Liver (tissue), 9 donors: ENCODE measurements around the gene CRELD2. TPM values are rescaled to one million over a fixed set of nuclear protein-coding genes. Genes with fewer than 3 reads are reported as not detected.

Experiments
- DNase-seq: peaks from one replicate; pipeline ENCODE4 v3.0.0-alpha.2; 2017; ENCODE audit warnings: low spot score
- H3K27ac ChIP-seq, 2 donors: one replicate each; pipeline ENCODE4 v1.7.0; 2013; ENCODE audit warnings: inconsistent platforms in 2 of 2, low read length in 2 of 2, control low read depth in 1 of 2, low read depth in 1 of 2, mild to moderate bottlenecking in 1 of 2
- H3K27me3 ChIP-seq, 4 donors: one replicate each; pipeline versions ENCODE4 v1.6.1 to v1.7.0; 2013; ENCODE audit warnings: low read length in 3 of 4, inconsistent platforms in 1 of 4, mild to moderate bottlenecking in 1 of 4, moderate library complexity in 1 of 4; ENCODE audit not compliant: control insufficient read depth in 4 of 4, insufficient read depth in 4 of 4
- H3K36me3 ChIP-seq, 4 donors: one replicate each; pipeline versions ENCODE4 v1.6.1 to v1.7.0; 2013; ENCODE audit warnings: low read length in 3 of 4, mild to moderate bottlenecking in 3 of 4, low read depth in 1 of 4, moderate library complexity in 1 of 4; ENCODE audit not compliant: control insufficient read depth in 4 of 4, insufficient read depth in 3 of 4
- H3K4me1 ChIP-seq, 4 donors: one replicate each; pipeline versions ENCODE4 v1.6.1 to v1.7.0; 2013; ENCODE audit warnings: low read length in 3 of 4, mild to moderate bottlenecking in 3 of 4, moderate library complexity in 1 of 4; ENCODE audit not compliant: control insufficient read depth in 4 of 4, insufficient read depth in 4 of 4
- H3K4me3 ChIP-seq, 3 donors: one replicate each; pipeline versions ENCODE4 v1.6.1 to v1.7.0; 2013; ENCODE audit warnings: low read length in 3 of 3, control low read depth in 1 of 3, low read depth in 1 of 3, mild to moderate bottlenecking in 1 of 3
- H3K9ac ChIP-seq, 2 donors: one replicate each; pipeline ENCODE4 v1.7.0; 2013; ENCODE audit warnings: low read length in 2 of 2, mild to moderate bottlenecking in 2 of 2, moderate library complexity in 2 of 2, control low read depth in 1 of 2, low read depth in 1 of 2
- H3K9me3 ChIP-seq, 4 donors: one replicate each; pipeline versions ENCODE4 v1.6.1 to v1.7.0; 2013; ENCODE audit warnings: low read length in 3 of 4; ENCODE audit not compliant: control insufficient read depth in 4 of 4
- CTCF ChIP-seq: fragments of 150-350 bp; IDR thresholded peaks from 2 replicates; pipeline ENCODE4 v1.5.1; 2017; ENCODE audit warnings: improper control_type of control experiment, low read depth, low read length; ENCODE audit not compliant: missing input control
- EGR1 ChIP-seq, 2 donors: IDR thresholded peaks; 2 replicates each; pipeline ENCODE4 v1.6.1; 2016 to 2018; ENCODE audit warnings: antibody characterized with exemption in 2 of 2, low read depth in 2 of 2
- FOXA1 ChIP-seq: IDR thresholded peaks from 2 replicates; pipeline ENCODE4 v1.6.1; 2016; ENCODE audit warnings: antibody characterized with exemption
- FOXA2 ChIP-seq: IDR thresholded peaks from 2 replicates; pipeline ENCODE4 v1.6.1; 2016; ENCODE audit warnings: antibody characterized with exemption
- HNF4A ChIP-seq, 2 donors: conservative IDR thresholded peaks; 2 replicates each; pipeline ENCODE4 v1.6.1; 2016; ENCODE audit warnings: antibody characterized with exemption in 2 of 2, mild to moderate bottlenecking in 2 of 2
- HNF4G ChIP-seq: IDR thresholded peaks from 2 replicates; pipeline ENCODE4 v1.6.1; 2016; ENCODE audit warnings: antibody characterized with exemption
- JUND ChIP-seq, 2 donors: IDR thresholded peaks; 2 replicates each; pipeline ENCODE4 v1.6.1; 2016; ENCODE audit warnings: antibody characterized with exemption in 2 of 2
- MAX ChIP-seq: IDR thresholded peaks from 2 replicates; pipeline ENCODE4 v1.6.1; 2016; ENCODE audit warnings: antibody characterized with exemption
- NR2F2 ChIP-seq: IDR thresholded peaks from 2 replicates; pipeline ENCODE4 v1.6.1; 2016; ENCODE audit warnings: antibody characterized with exemption
- RAD21 ChIP-seq, 2 donors: IDR thresholded peaks; 2 replicates each; pipeline ENCODE4 v1.6.1; 2016; ENCODE audit warnings: antibody characterized with exemption in 2 of 2, mild to moderate bottlenecking in 2 of 2
- SP1 ChIP-seq: IDR thresholded peaks from 2 replicates; pipeline ENCODE4 v1.6.1; 2018; ENCODE audit warnings: antibody characterized with exemption, mild to moderate bottlenecking
- TAF1 ChIP-seq: conservative IDR thresholded peaks from 2 replicates; pipeline ENCODE4 v1.6.1; 2016; ENCODE audit warnings: antibody characterized with exemption, mild to moderate bottlenecking
- YY1 ChIP-seq: IDR thresholded peaks from 2 replicates; pipeline ENCODE4 v1.6.1; 2016; ENCODE audit warnings: antibody characterized with exemption, mild to moderate bottlenecking
- WGBS: extraction: QIAGEN DNeasy Blood & Tissue Kit; methylation state at CpG from one replicate; pipeline ENCODE4 v1.1.7; 2013; 5-methylcytosine and 5-hydroxymethylcytosine counted together
- polyA plus RNA-seq, 2 donors: library from polyadenylated mRNA; stranded (reverse) in 1 of 2; unstranded in 1 of 2; fragments of 200-250 nt in 1 of 2; fragments of >200 nt in 1 of 2; fragmentation: Nextera tagmentation in 1 of 2; extraction: Ambion mirVana in 1 of 2; gene quantifications; one replicate each; pipeline versions ENCODE4 v1.2.1 to v1.2.3, GENCODE V29; 2013 to 2015
- total RNA-seq, 2 donors: library from RNA; depleted of rRNA; stranded (reverse); fragments of >200 nt; gene quantifications; one replicate each; pipeline ENCODE4 v1.2.3, GENCODE V29; 2014
- TF ChIP-seq, protein P1 (sequence below): IDR thresholded peaks from 2 replicates; pipeline ENCODE4 v1.6.1; 2016; ENCODE audit warnings: antibody characterized with exemption, mild to moderate bottlenecking
- TF ChIP-seq, protein P2 (sequence below): IDR thresholded peaks from 2 replicates; pipeline ENCODE4 v1.6.1; 2016; ENCODE audit warnings: antibody characterized with exemption
- donor health status: healthy.
- donor health status: healthy.
- donor health status: healthy.
- donor health status: healthy.
- donor health status: healthy.

CRELD2 gene
- total and polyA plus RNA-seq, 4 donors, result 17.2 to 98.1 (median 57.1) TPM

DNA sequence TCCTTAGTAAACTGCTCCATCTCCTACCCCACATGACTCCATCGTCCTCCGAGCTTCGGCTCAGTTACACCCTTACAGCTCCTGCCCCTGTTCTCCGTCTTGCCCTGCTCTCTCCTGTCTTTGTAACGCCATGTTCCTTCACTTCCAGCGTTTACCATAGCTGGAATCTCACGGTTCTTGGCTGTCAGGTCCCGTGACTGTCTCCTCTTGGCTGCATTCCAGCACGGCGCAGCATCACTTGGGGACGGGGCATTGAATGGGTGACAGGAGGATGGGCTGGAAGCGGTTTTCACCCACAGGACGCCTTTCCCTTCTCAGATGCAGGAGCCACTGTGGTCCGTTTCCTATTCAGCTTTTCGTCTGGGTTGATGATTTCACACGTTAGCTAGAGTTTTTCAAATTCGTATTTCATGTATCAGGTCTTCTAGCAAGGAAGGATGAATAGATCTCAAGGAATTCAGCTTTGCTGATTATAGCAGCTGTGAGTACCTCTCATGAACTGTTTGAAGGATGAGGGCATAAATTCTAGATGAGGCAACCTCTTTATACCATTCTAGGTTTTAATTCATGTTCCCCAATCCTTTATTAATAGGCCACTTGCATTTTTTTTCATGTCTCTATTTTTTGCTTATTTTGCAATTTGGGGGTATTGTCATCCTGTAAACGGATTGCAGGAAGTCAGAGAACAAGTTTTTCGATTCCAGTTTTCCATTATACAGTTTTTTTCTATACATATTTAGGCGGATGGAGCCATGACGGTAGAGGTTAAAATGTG, 35.7 kb upstream of the CRELD2 start (continued):
- TF ChIP-seq, protein P1, sequence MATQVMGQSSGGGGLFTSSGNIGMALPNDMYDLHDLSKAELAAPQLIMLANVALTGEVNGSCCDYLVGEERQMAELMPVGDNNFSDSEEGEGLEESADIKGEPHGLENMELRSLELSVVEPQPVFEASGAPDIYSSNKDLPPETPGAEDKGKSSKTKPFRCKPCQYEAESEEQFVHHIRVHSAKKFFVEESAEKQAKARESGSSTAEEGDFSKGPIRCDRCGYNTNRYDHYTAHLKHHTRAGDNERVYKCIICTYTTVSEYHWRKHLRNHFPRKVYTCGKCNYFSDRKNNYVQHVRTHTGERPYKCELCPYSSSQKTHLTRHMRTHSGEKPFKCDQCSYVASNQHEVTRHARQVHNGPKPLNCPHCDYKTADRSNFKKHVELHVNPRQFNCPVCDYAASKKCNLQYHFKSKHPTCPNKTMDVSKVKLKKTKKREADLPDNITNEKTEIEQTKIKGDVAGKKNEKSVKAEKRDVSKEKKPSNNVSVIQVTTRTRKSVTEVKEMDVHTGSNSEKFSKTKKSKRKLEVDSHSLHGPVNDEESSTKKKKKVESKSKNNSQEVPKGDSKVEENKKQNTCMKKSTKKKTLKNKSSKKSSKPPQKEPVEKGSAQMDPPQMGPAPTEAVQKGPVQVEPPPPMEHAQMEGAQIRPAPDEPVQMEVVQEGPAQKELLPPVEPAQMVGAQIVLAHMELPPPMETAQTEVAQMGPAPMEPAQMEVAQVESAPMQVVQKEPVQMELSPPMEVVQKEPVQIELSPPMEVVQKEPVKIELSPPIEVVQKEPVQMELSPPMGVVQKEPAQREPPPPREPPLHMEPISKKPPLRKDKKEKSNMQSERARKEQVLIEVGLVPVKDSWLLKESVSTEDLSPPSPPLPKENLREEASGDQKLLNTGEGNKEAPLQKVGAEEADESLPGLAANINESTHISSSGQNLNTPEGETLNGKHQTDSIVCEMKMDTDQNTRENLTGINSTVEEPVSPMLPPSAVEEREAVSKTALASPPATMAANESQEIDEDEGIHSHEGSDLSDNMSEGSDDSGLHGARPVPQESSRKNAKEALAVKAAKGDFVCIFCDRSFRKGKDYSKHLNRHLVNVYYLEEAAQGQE, result no peak
- TF ChIP-seq FOXA1, result no peak
- TF ChIP-seq TAF1, result no peak
- TF ChIP-seq HNF4G, result no peak

- peaks cover 2 to 36% (median 16%) of the 10 kb centered on the region in 4 donors for H3K36me3 ChIP-seq
- no peaks in the 10 kb centered on the region for H3K4me1 ChIP-seq
- H3K4me3 ChIP-seq, result no peak overlapping the region
- 96% methylated on average over 4 of the region's 4 CpGs for WGBS
- H3K9ac ChIP-seq, result no peak overlapping the region
- no peak overlapping the region for H3K27ac ChIP-seq
- H3K27me3 ChIP-seq, result no peaks in the 10 kb centered on the region
- TF ChIP-seq SP1 (no peak), FOXA2 (no peak)
- DNase-seq, result no peak
- H3K9me3 ChIP-seq, result peaks cover 0 to 3% (median 0%) of the 10 kb centered on the region in 4 donors
Measured at GRCh38 chr22:49883294-49883640, 35.2 kb upstream of the CRELD2 start.

GRCh38 chr22:49884075-49884474, 34.4 kb upstream of the CRELD2 start:
- H3K9ac ChIP-seq, result no peak overlapping the region
- peaks cover 4 to 36% (median 18%) of the 10 kb centered on the region in 4 donors for H3K36me3 ChIP-seq
- peaks cover 0 to 3% (median 0%) of the 10 kb centered on the region in 4 donors for H3K9me3 ChIP-seq
- whole genome bisulfite sequencing, result 95% methylated on average over 20 of the region's 20 CpGs
- no peak overlapping the region for H3K27ac ChIP-seq
- TF ChIP-seq JUND (IDR thresholded peaks at IDR 0.05) (no peak), FOXA1 (no peak), HNF4A (conservative IDR thresholded peaks at IDR 0.05) (no peak), YY1 (no peak), RAD21 (IDR thresholded peaks at IDR 0.05) (no peak), EGR1 (IDR thresholded peaks at IDR 0.05; ENCODE audit: low read depth in 2 of 2) (no peak), SP1 (no peak), HNF4G (no peak), FOXA2 (no peak), MAX (no peak), CTCF (no peak), TAF1 (no peak), NR2F2 (no peak)
- TF ChIP-seq, protein P2, sequence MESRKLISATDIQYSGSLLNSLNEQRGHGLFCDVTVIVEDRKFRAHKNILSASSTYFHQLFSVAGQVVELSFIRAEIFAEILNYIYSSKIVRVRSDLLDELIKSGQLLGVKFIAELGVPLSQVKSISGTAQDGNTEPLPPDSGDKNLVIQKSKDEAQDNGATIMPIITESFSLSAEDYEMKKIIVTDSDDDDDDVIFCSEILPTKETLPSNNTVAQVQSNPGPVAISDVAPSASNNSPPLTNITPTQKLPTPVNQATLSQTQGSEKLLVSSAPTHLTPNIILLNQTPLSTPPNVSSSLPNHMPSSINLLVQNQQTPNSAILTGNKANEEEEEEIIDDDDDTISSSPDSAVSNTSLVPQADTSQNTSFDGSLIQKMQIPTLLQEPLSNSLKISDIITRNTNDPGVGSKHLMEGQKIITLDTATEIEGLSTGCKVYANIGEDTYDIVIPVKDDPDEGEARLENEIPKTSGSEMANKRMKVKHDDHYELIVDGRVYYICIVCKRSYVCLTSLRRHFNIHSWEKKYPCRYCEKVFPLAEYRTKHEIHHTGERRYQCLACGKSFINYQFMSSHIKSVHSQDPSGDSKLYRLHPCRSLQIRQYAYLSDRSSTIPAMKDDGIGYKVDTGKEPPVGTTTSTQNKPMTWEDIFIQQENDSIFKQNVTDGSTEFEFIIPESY, result no peak
- no peak for DNase-seq
- H3K27me3 ChIP-seq, result no peaks in the 10 kb centered on the region
- no peaks in the 10 kb centered on the region for H3K4me1 ChIP-seq
- H3K4me3 ChIP-seq, result no peak overlapping the region
